ENCODE results near the gene AAGAB.

The AAGAB gene

DNA sequence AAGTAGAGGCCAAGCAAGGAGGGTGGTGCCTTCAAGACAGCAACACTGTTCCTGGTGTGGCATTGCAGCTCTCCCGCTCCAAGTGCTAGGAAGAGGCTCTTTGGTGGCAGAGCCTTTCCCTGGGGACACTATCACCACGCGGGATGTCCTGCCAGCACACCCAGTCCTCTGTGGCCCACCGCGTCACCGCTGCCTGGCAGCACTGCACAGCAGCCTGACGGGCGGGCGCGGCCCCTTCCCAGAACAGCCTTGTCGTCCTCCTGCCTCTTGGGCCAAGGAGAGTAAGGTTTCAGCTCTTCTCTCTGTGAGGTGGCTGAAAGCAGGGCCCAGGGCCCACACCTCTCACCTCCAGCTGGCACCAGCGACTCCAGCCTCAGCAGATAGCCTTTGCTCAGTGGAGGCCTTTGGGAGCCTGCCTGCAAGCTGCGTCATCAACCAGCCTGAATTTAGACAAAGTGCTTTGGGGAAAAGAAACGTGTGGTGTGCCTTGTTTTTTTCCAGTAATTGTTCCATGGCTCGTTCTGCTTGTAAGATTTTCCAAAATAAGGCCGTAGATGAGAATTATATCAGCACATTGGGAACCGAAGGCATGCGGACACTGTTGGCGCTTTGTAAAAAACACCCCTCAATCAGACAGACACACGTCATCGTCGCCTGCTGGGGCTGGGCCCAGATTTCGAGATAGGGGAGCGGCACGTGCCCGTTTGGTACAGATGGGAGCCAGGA lies 65.0 kb downstream of the AAGAB start:
- peaks cover 84% of the 10 kb centered on the region for H3K36me3 ChIP-seq (ENCODE audit: low read depth)
- H3K27me3 ChIP-seq (ENCODE audit: insufficient read depth, poor library complexity, severe bottlenecking): no peaks in the 10 kb centered on the region
- DNase-seq (ENCODE audit: low spot score): no peak
- ATAC-seq (ENCODE audit: low read depth): no peak
- TF ChIP-seq, protein P1, sequence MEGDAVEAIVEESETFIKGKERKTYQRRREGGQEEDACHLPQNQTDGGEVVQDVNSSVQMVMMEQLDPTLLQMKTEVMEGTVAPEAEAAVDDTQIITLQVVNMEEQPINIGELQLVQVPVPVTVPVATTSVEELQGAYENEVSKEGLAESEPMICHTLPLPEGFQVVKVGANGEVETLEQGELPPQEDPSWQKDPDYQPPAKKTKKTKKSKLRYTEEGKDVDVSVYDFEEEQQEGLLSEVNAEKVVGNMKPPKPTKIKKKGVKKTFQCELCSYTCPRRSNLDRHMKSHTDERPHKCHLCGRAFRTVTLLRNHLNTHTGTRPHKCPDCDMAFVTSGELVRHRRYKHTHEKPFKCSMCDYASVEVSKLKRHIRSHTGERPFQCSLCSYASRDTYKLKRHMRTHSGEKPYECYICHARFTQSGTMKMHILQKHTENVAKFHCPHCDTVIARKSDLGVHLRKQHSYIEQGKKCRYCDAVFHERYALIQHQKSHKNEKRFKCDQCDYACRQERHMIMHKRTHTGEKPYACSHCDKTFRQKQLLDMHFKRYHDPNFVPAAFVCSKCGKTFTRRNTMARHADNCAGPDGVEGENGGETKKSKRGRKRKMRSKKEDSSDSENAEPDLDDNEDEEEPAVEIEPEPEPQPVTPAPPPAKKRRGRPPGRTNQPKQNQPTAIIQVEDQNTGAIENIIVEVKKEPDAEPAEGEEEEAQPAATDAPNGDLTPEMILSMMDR (IDR thresholded peaks at IDR 0.05; ENCODE audit: poor library complexity, severe bottlenecking): no peak
- H3K4me3 ChIP-seq (ENCODE audit: severe bottlenecking): no peak overlapping the region
- no peak overlapping the region for H3K27ac ChIP-seq (ENCODE audit: poor library complexity, severe bottlenecking)
- H3K4me1 ChIP-seq (ENCODE audit: insufficient read depth, poor library complexity, severe bottlenecking): no peaks in the 10 kb centered on the region
- H3K9me3 ChIP-seq (ENCODE audit: severe bottlenecking): no peaks in the 10 kb centered on the region

DNA sequence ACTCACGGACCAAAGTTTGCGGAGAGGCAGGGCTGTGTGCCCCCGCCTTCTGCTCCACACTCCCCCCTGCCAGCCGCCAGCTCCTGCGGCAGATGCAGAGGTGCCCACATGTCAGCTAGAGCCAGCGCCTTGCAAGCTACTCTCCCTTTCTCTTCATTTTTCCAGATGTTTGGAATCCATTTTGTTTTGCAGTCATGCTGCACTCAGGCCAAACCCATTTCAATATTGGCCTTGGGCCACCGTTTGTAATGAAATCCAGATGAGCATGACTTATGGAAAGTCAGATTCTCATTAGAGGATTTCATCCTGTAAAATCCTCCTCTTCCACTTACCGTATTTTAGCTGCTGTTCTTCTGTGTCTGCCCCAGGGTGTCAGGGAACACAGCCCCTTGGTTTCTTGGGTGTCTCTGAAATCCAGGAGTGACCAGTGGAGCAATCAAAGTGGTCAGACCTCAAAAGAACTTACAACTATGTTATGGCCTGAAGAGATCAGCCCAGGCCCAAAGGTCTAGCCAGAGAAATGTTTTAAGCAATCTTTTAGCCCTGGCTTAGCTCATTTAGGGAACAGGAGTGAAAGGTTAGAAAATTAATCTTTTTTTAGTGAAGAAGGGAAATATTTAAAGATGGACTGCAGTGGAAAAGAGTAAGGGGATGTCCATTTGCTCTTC lies 65.8 kb downstream of the AAGAB start:
- TF ChIP-seq, protein P1 (IDR thresholded peaks at IDR 0.05; ENCODE audit: poor library complexity, severe bottlenecking): no peak
- Histone ChIP-seq H3K4me3 (ENCODE audit: severe bottlenecking) (no peak overlapping the region), H3K36me3 (ENCODE audit: low read depth) (peaks cover 92% of the 10 kb centered on the region), H3K4me1 (ENCODE audit: insufficient read depth, poor library complexity, severe bottlenecking) (no peaks in the 10 kb centered on the region), H3K27me3 (ENCODE audit: insufficient read depth, poor library complexity, severe bottlenecking) (no peaks in the 10 kb centered on the region), H3K27ac (ENCODE audit: poor library complexity, severe bottlenecking) (no peak overlapping the region), H3K9me3 (ENCODE audit: severe bottlenecking) (no peaks in the 10 kb centered on the region)
- ATAC-seq (ENCODE audit: low read depth) (no peak), DNase-seq (ENCODE audit: low spot score) (no peak)

DNA sequence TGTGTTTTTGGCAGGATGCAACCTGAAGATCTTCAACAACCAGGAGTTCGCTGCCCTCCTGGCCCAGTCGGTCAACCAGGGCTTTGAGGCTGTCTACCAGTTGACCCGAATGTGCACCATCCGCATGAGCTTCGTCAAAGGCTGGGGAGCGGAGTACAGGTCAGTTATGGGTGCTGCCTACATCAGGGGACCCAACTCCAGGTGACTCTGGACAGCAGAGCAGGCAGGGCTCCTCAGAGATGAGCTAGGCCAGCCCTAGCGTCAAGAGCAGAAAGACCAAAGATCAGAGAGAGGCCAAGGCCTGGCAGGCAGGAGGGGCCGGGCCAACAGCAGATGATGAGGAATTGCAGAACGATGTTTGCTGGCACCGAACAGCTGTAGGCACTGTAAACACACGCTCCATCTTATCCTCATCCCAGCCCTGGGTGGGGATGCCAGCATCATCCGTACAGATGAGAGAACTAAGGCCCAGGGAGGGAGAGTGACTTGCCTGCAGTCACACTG lies 67.1 kb downstream of the AAGAB start:
- Histone ChIP-seq H3K4me1 (ENCODE audit: insufficient read depth, poor library complexity, severe bottlenecking) (no peaks in the 10 kb centered on the region), H3K27ac (ENCODE audit: poor library complexity, severe bottlenecking) (no peak overlapping the region), H3K27me3 (ENCODE audit: insufficient read depth, poor library complexity, severe bottlenecking) (no peaks in the 10 kb centered on the region), H3K36me3 (ENCODE audit: low read depth) (peaks cover 96% of the 10 kb centered on the region), H3K9me3 (ENCODE audit: severe bottlenecking) (no peaks in the 10 kb centered on the region), H3K4me3 (ENCODE audit: severe bottlenecking) (no peak overlapping the region)
- ATAC-seq (ENCODE audit: low read depth) (no peak), DNase-seq (ENCODE audit: low spot score) (no peak)
- TF ChIP-seq, protein P1 (IDR thresholded peaks at IDR 0.05; ENCODE audit: poor library complexity, severe bottlenecking): no peak

DNA sequence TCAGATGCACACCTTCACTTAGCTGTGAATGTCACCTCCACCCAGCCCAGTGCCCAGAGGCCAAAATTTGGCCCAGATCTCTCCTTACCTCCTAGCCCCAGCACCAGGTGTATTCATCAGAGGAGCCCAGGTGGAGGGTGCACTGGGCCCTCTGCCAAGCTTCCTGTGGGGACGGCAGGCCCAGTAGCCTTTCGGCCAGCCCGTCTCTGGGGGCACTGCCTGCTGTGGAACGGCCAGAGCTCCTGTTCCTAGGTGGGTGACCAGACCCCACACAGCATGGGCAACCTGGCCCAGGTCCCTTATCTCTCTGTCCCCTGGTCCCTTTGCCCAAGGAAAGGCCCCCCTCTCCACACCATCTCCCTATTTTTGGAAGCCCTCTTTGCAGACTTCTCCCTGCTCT lies 67.8 kb downstream of the AAGAB start:
- H3K36me3 ChIP-seq (ENCODE audit: low read depth): peaks cover 96% of the 10 kb centered on the region

More for the DNA sequence above, 67.8 kb downstream of the AAGAB start:
- no peaks in the 10 kb centered on the region for H3K4me1 ChIP-seq (ENCODE audit: insufficient read depth, poor library complexity, severe bottlenecking)
- DNase-seq (ENCODE audit: low spot score) (no peak), ATAC-seq (ENCODE audit: low read depth) (no peak)
- no peak overlapping the region for H3K27ac ChIP-seq (ENCODE audit: poor library complexity, severe bottlenecking)
- no peak overlapping the region for H3K4me3 ChIP-seq (ENCODE audit: severe bottlenecking)
- H3K27me3 ChIP-seq (ENCODE audit: insufficient read depth, poor library complexity, severe bottlenecking): no peaks in the 10 kb centered on the region
- H3K9me3 ChIP-seq (ENCODE audit: severe bottlenecking): no peaks in the 10 kb centered on the region
- TF ChIP-seq, protein P1 (IDR thresholded peaks at IDR 0.05; ENCODE audit: poor library complexity, severe bottlenecking): no peak
